HG03139 (cell line): ENCODE results near the gene C1QC.

ENCODE experiments used
- ATAC-seq: cut with Tn5 transposase; IDR thresholded peaks from one replicate; pipeline ENCODE4 v1.9.1; 2021; ENCODE audit not compliant: unreplicated experiment

Gene C1QC

DNA sequence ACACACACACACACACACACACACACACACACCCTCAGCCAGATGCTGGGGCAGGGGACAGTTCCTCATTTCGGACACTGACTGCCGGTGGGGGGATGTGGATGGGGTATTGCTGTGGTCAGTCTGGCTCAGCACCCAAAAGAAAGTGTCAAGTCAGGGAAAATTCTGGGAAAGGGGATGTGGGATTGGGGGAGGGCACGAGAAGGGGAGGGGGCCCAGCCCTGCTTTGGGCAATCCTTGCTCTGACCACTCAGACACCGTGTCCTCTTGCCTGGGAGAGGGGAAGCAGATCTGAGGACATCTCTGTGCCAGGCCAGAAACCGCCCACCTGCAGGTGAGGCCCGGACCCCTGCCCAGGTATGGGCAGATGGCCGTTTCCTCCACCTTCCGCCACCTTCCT lies at the start of gene C1QC:
C1QC (plus strand) TSS at position 253 of the 400 bp plus-strand sequence. CDS start 391 bp downstream, outside the sequence.
- ATAC-seq = no peak

DNA sequence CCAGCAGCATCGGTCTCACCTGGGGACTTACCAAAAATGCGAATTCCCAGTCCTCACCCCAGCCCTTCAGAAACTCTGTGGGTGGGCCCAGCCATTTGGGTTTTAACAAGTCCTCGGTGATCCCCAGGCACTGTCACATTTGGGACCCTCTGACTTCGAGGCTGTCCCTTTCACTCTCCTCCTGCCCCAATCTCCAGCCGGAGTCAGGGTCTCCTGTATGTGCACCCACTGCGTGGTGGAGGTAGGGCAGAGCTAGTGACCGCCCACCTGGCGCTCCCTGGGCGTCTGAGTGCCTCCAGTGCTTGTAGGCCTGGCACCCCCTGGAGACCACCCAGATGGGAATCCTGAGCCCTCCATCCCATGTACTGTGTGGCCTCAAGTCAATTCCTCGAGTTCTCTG lies 49.0 kb upstream of the C1QC start:
- ATAC-seq = no peak

DNA sequence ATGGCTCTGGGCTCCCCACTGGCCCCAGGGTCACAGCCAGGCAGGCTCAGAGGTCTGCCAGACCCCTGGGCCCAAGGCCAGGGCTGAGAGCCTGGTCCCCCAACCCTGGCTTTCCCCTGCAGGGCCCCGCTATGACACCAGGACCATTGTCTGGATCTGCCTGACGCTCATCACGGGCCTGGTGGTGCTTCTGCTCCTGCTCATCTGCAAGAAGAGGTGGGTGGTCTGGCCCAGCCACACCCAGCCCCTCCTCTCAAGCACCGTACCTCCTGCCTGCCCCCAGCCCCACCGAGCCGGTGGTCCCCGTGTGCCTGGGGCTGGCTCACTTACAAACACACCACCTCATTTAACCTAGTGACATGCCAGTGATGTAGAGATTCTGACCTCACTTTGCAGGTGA lies 48.3 kb upstream of the C1QC start:
- no peak for ATAC-seq

DNA sequence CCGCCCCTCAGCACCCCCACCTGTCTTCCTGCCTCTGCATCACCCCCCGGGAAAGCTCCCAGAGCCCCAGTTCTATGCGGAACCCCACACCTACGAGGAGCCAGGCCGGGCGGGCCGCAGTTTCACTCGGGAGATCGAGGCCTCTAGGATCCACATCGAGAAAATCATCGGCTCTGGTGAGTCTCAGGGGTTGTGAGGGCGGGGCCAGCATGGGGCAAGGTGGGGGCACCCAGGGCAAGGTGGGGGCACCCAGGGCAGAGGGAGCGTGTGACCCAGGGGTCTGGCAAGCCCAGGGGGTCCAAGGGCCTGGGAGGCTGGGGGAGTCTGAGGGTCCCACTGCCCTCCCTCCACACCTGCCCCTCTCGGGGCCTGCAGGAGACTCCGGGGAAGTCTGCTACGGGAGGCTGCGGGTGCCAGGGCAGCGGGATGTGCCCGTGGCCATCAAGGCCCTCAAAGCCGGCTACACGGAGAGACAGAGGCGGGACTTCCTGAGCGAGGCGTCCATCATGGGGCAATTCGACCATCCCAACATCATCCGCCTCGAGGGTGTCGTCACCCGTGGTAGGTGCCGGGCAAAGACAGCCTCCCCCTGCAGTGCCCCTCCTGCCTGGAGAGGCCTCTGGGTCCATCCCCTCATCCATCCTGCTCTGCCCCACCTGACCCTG lies 46.0 kb upstream of the C1QC start:
- no peak for ATAC-seq

DNA sequence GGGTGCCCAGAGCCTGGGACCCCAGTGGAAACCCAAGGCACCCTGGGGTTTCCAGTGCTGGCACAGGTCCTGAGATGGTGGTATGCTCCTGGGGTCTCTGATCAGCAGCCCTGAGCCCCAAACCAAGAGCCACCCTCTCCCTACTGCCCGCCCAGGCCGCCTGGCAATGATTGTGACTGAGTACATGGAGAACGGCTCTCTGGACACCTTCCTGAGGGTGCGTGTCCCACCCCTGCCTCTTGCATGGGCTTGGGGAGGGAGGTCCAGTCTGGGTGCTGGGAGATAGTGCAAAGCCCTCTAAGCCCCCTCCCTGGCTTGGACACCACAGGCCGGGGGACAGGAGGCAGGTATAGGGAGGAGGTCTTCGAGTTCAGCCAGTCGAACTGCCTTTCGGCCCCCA lies 45.4 kb upstream of the C1QC start:
- no peak for ATAC-seq

DNA sequence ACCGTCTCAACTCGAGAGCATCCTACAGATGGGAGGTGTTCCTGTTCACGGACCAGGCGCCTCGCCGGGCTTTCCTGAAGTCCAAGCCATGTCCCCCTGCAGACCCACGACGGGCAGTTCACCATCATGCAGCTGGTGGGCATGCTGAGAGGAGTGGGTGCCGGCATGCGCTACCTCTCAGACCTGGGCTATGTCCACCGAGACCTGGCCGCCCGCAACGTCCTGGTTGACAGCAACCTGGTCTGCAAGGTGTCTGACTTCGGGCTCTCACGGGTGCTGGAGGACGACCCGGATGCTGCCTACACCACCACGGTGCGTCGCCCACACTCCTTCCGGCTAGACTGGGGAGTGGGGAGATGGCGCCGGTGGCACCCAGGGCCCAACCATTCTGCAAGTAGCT lies 44.7 kb upstream of the C1QC start:
- no peak for ATAC-seq

DNA sequence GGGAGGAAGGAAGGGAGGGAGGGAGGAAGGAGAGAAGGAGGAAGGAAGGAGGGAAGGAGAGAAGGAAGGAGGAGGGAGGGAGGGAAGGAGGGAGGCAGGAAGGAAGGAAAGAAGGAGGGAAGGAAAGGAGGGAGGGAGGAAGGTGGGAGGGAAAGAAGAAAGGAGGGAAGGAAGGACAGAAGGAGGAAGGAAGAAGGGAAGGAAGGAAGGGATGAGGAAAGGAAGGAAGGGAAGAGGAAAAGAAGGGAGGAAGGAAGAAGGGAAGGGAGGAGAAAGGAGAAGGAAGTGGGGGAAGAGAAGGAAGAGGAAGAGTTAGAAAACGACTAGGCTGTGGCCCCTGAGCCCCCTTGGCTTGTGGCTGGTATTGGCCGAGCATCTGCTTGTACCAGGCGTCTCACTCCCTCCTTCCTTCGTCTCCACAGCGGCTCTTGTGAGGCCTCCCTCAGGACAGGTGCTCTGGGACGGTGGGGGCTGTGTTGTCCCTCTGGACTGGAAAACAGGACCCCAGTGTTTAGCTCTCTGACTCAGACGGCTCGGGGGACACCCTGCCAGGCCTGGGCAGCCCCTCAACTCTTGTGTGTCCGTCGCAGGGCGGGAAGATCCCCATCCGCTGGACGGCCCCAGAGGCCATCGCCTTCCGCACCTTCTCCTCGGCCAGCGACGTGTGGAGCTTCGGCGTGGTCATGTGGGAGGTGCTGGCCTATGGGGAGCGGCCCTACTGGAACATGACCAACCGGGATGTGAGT lies 43.2 kb upstream of the C1QC start:
- ATAC-seq = no peak

DNA sequence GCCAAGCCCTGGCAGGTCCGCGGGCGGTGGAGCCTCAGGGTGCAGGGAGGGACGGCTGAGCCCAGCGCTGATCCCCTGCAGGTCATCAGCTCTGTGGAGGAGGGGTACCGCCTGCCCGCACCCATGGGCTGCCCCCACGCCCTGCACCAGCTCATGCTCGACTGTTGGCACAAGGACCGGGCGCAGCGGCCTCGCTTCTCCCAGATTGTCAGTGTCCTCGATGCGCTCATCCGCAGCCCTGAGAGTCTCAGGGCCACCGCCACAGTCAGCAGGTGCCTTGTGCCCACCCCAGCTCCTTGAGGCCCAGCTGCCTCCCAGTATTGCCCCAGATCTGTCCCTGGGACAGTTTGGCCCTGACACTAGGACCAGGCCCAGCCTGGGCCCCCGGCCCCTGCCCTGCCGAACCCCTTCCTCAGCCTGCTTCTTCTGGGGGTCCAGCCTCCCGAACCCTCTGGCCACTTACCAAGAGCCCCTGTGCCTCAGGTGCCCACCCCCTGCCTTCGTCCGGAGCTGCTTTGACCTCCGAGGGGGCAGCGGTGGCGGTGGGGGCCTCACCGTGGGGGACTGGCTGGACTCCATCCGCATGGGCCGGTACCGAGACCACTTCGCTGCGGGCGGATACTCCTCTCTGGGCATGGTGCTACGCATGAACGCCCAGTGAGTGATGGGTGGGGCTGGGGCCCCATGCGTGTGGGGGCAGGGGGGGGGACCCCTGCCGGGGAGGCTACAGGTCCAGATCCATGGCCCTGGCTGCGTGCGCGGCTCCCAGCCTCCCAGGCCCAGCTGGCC lies 42.4 kb upstream of the C1QC start:
- no peak for ATAC-seq

DNA sequence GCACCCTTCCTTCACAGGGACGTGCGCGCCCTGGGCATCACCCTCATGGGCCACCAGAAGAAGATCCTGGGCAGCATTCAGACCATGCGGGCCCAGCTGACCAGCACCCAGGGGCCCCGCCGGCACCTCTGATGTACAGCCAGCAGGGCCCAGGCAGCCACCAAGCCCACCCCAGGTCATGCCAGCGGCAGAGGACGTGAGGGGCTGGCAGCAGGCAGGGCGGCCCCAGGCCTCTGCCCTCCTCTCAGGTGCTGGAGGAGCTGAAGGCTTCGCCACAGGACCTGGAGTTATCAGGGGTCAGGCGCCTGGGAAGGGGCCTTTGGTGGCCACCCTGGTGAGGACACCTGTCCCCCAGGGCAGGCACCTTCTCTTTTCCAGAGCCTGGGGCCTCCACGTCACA lies 41.8 kb upstream of the C1QC start:
- ATAC-seq = no peak

DNA sequence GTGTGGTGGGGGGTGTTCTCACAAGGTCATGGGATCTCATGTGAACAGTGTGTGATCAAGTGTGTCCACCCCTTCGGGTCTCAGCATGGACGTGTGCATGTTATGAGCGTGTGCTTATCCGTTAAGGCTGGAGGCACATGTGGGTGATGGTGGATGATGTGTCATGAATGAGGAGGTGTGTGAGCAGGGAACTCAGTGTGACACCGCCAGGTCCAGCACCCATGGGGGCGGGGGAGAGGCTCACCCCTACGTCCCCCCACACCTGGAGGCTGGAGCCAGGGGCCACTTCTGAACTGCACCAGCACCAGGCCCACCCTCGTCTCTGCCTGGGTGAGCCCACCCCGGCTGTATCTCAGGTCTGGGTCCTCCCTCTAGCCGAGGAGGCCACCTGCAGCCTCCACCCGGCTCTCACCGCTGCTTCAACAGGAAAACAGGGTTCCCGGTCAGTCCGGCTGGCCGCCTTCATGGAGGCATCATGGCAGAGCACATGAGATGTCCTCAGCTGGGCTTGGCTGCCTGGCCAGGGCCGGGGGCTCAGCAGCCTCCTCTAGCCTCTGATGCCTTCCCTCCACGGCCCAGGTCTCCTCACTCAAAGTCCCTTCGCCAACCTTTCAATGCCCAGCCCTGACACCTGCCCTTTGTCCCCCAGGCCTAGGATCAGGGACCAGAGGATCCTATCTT lies 41.2 kb upstream of the C1QC start:
- no peak for ATAC-seq

DNA sequence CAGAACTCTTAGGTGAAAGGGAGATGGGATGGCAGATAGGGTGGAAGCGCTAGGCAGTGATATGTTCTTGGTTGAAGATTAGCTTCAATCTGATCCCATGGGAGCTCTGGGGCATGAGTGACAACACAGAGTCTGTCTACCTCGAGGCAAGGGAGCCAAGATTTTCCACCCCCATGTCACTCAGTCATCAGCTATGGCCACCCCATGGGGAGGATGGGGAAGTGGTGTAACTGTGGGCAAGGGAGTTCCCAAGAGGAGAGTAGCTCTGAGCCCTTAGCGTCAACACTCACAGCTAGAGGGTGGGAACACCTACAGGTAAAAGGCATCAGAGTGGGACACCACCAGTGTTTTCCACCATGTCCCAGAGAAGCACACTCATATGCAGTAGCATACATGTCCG lies 37.3 kb upstream of the C1QC start:
- ATAC-seq = no peak

DNA sequence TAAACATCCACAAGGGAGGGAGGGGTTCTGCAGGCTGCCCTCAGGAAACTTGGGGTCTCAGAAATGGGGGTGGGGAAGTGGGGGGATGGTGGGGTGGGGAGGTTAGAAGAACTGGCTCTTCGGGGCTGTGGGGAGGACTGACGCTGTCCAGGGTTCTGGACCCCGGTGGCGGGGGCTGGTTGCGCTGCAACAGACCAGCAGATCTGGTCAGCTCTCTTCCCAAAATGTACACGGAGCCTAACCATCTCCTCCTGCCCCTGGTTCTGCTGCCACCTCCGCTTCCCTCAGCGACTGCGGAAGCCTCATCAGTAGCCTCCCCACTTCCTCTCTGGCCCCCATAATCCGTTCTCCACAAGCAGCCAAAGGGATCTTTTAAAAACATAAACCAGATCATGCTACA lies 36.3 kb upstream of the C1QC start:
- ATAC-seq = no peak

DNA sequence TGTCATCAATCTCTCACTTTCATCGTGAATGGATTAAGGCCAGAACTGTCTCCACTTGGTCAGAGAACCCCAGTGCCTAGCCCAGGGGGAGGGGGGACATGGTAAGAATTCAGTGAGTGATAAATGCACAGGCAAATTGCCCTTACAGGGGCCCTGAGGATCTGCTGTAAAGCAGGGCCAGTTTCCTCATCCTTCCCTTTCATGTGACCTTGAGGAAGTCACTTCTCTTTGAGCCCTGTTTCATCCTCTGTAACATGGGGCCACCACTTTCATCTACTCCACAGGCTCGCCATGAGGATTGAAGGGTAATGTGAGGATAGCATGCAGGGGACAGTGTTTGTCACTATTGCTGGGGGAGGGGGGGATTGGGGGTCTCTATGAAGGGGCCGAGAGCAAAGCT lies 35.1 kb upstream of the C1QC start:
- ATAC-seq = no peak

DNA sequence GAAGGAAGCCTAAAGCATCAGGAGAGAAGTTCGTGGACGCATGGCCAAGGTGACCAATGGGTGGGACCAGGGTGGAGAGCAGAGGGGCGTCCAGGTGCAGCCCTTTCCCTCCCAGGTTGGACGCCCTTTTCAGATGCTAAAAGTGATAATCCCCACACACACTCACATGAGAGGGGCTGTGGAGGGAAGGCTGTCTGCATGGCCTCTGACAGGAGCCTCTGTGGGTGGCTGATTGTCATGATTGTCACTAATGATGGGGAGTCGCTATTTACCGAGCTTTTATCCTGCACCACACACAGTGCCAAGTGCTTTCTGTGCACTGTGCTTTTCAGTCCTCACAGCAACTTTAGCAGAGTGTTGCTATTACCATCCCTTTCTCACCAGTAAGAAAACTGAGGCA lies 34.1 kb upstream of the C1QC start:
- ATAC-seq = no peak

DNA sequence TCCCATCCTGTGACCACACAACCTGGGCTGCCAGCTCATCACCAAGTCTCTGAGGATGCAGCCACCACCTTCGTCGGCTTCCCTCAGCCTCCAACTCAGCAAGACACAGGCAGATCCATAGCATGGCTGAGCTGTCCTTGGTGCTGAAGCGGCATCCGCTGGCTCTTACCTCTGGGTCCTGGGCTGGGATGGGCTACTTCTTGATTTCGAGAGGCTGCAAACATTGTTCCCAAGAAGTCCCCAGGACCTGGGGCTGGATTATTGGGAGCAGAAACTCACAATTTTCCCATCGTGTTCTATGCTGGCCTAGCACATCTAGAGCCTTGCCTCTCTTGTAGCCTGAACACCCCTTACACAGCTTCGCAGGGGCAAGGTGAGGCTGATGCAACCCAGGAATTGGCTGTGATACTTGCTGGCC lies 31.9 kb upstream of the C1QC start:
- ATAC-seq = no peak

DNA sequence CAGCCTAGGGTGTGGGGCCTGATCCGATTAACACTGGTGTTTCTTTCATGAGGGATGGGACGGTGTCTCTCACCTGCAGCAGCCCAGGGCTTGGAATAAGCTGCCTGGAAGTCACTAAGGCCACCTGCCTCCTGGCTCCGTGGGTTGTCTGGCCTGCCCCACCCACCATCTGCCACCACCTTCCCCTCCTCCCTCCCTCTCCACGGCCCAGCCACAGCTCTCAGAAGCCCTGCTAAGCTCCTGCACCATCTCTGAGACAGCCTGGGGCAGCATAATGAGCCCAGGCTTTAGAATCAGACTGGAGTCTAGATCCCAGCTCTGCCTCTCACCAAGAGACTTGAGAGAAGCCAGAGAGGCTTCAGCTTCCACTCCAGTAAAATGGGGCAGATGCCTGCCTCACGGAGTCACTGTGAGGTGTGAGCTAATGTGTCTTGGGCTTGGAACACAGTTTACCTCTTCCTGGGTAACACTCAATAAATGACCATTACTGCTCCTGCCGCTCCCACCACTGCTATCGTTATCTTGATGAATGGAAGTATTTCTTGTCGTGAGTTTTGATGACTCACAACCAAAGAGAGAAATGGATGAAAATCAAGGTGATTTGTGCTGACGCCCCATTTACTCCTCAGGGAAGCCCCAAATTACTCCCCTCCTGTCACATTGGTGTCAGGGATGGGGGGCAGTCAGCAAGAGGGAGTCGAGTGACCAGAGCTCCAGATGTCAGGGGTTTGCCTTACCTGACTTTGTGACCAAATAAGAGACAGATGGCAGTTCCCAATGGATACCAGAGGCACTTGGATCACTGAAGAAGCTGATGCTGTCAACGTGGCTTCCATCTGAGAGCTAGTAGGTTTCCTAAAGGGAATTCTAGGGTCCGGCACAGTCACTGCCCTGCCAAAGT lies 30.5 kb upstream of the C1QC start:
- ATAC-seq = no peak

DNA sequence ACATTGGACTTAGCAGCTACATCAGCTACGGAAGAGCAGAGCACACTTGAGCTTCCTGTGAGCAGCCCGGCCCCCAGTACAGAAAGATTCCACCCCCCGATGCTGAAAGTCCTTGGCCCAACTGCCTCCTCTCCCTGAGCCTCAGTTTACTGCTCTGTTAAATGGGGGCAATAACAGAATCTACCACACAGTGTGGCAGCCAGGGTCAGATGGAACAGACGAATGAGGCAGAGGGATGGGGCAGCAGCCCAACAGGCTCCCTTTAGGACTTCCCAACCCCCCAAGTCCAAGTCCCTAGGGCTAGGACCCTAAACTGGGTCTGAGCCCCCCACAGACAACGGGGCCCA lies 29.9 kb upstream of the C1QC start:
- ATAC-seq = no peak

DNA sequence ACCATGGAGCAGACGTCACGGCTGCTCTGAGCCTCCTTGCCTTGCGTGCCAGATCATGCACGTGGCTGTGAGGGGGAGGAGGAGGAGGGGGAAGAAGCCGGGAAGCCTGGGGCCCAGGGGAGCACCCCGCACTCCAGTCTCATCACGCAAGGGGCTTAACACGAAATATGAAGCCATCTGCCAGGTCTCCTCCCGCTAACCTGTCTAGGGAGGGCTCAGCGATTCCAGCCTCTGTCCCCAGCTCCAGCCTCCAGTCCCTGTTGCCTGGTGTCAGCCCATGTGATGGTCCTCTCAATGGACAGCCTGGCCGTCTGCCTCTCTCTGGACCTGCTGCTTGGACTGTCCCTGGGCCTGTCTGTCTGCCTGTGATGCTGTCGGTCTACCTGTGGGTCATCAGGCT lies 29.5 kb upstream of the C1QC start:
- ATAC-seq = no peak

DNA sequence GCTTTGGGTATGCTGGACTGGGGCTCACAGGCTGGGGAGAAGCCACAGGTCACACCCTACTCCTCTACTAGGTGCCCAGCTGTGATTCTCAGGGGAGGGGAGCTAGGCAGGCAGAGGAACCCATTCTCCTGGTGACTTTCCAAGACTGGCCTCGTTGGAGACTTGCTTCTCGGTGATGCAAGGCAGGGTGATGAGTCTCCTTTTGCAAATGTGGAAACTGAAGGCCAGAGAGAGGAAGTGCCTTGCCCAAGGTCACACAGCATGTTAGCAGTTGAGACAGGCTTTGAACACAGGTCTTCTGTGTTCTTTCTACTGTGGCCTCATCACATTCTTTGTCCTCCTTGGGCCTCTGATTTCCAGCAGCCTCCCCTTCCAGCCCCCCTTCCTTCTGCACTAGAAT lies 27.5 kb upstream of the C1QC start:
- no peak for ATAC-seq

DNA sequence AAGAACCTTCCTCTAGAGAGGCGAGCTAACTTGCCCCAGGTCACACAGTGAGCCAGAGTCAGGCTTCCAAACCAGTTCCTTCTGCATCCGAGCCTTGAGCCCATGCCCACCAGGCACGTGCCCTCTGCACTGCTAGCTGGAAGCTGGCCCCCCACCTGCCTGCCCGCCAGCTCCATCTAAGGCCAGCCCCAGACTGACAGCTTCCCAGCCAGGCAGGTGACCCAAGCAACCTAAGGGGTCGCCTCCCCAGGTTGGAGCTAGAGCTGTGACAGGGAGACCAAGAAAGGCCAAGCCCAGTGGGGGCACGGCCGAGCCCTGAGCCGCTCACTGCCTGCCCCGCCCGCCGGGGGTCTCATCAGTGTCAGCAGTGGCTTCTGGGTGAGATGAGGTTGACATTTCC lies 26.9 kb upstream of the C1QC start:
- ATAC-seq = no peak

DNA sequence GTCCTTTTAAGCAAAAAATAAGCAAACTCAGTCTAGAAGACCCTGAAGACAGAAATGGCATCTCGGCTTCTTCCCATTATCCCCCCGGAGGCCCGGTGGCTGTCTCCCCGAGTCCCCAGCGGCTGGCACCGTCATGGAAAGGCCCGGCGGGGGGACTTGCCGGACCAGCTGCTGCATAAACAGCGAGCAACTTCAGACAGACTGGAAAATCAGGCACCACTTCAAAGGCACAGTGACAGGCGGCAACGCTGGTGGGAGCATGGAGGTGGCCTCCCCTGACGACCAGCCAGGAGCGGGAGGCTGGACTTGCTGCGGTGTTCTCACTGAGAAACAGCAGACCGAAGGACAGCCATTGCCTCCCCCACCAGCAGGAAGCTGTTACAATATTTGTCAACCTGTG lies 25.4 kb upstream of the C1QC start:
- no peak for ATAC-seq
